GM19099 (cell line): ENCODE results near the gene MATCAP1.
A peak's percentile ranks its signal among the peaks of the same experiment; 100 is the strongest.

ENCODE experiments used
- POLR2A ChIP-seq: IDR thresholded peaks from 3 replicates; pipeline ENCODE4 v1.6.1; 2011; ENCODE audit warnings: low read depth; ENCODE audit not compliant: insufficient read length; ENCODE audit errors: extremely low read depth

Gene MATCAP1

DNA sequence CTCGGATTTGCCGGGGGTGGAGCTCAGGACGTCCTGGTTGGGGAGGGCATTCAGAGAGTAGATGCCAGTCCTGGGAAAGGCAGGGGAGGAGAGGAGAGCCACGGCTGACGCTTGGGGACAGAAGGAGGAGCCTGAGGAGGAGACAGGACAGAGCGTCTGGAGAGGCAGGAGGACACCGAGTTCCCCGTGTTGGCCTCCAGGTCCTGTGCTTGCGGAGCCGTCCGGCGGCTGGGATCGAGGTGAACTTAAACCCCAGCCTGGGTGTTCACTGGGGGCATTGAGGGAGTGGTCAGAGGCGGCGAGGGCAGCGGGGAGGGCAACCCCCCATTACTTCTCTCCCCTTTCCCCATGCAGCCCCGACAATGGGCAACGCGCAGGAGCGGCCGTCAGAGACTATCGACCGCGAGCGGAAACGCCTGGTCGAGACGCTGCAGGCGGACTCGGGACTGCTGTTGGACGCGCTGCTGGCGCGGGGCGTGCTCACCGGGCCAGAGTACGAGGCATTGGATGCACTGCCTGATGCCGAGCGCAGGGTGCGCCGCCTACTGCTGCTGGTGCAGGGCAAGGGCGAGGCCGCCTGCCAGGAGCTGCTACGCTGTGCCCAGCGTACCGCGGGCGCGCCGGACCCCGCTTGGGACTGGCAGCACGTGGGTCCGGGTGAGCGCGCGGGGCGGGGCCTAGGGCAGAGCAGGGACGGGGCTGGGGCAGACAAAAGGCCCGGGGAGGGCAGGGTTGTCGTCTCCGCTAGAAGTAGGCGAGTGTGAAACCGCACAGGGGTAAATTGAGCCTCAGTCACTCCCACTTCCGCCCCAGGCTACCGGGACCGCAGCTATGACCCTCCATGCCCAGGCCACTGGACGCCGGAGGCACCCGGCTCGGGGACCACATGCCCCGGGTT is 9.7 kb downstream of the MATCAP1 start:
- TF ChIP-seq POLR2A = no peak

GRCh38 chr16:67173323-67173722 is 10.4 kb downstream of the MATCAP1 start:
- no peak for TF ChIP-seq POLR2A

DNA sequence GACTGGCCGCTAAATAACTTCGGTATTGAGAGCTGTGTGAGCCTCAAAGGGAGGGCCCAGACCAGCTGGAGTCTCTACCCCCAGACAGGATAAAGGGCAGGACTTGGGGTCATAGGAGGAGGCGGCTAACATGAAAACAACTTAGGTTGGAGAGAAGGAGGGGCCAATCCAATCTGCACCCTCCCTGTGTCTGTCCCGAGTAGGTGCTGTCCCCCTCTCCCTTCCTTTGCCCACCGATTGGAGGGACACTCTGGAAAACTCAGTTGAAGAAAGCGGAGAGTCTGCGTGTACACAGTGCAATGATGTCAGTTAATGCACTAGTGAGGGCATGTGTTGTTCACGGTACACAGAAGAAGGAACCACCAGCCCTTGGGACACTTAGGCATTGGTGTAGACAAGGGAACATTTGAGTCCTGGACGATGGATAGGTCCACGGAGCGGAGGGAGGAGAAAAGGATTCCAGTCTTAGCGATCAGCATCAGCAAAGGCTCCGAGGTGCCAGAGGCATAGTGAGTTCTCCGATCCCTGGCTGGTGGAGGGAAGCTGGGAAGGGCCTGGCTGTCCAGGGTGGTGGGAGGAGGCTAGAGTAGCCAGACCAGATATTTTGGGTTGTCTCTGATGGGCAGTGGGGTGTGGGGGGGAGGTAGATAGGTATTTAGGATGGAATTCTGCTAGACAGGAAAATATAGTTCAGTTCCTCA is 12.7 kb downstream of the MATCAP1 start:
- TF ChIP-seq POLR2A = no peak

GRCh38 chr16:67170168-67170948 is 13.4 kb downstream of the MATCAP1 start, which contains the start of gene NOL3:
Gene NOL3, plus strand, starts transcription at chr16:67170538.
- peak; percentile 39 for TF ChIP-seq POLR2A

DNA sequence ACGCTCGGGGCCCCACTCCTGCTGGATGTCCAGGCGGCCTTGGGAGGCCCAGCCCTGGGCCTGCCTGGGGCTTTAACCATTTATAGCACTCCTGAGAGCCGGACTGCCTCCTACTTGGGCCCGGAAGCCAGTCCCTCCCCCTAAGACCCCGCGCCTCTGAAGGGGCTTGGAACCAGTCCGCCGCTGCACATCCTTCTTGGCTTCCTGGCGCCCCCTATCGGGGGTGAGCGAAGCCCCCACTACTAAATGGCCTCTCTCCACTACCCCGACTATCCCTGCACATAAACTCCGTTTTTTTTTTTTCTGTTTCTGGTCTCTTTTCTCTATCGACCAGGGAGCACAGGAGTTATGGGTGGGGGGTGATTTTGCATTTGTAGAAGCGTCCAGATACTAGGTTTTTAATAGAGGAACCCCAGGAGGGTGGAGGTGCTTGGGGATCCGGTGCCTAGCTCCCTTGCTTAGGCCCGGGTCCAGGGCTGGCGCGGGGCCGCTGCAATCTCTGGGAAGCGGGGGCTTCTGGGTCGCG is 14.1 kb downstream of the MATCAP1 start:
- TF ChIP-seq POLR2A = no peak

DNA sequence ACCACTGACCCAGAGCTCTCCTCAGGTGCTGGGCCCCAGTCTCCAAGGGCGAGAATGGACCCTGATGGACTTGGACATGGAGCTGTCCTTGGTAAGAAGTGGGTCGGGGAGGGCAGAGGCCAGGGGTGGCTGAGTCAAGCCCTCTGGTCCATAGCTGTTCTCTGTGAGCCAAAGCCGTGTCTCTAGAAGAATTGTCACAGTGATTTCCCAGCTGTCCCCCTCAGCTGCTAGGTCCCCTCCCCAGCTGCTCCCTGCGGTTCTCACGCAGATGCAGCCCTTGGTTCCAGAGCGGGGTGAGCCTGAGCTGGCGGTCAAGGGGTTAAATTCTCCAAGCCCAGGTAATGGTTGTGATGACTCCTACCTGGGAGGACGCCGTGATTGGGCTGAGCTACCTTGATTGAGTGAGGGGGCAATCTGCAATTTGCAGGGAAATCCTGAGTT is 14.7 kb downstream of the MATCAP1 start:
- no peak for TF ChIP-seq POLR2A

GRCh38 chr16:67167588-67167987 is 16.2 kb downstream of the MATCAP1 start:
- TF ChIP-seq POLR2A = no peak

- TF ChIP-seq POLR2A = no peak
Measured at GRCh38 chr16:67166598-67167168, 17.1 kb downstream of the MATCAP1 start.

DNA sequence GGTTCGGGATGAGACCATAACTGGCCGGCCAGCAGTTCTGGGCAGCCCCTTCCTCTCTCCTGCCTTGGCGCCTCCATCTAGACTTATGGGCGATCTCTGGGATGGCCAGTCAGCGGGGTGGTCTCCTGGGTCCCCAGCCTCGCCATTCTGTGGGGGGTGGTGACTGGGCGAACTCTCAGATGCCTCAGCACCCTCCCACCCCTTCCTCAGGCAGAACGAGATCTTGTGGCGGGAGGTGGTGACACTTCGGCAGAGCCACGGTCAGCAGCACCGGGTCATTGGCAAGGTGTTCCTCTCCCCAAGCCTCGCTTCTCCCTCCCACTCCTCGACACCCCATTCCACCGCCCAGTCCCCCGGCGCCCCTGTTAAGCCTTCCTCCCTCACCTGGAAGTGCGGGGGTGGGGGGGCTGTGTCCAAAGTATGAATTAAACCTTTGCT is 17.6 kb downstream of the MATCAP1 start:
- TF ChIP-seq POLR2A = no peak

GRCh38 chr16:67165121-67166078 is 18.4 kb downstream of the MATCAP1 start:
- TF ChIP-seq POLR2A = no peak

GRCh38 chr16:67164599-67165061 is 19.1 kb downstream of the MATCAP1 start, which contains the start of gene HSF4:
Gene HSF4, plus strand, starts transcription at chr16:67164745. Its CDS starts 67 bp downstream, at chr16:67164812.
- TF ChIP-seq POLR2A = no peak

DNA sequence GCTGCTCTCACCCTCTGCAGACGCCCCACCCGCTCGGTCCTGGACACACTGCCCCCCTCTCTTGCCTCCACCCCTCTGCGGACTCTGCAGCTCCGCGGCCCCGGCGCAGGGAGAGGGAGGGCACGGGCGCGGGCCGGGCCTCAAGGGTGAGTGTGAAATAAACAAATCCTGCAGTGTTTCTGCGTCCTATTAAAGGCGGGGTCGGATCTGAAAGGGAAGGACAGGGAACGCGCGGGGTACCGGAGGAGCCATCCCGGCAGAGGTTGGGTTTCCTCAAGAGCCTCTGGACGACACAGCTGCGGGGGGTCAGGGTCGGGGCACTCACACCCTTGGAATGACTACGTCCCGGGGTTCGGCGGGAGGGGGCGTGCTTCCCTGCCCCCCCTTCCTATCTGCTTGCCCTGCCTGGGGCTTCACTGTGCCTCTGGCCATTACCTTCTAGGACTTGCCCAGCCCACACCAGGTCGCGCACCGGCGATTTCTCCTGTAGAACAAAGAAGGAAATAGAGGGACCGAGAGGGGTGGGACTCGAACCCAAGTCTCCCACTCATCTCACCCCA is 19.7 kb downstream of the MATCAP1 start:
- no peak for TF ChIP-seq POLR2A
